ENCODE data around the gene OXTR. TPM values are rescaled to one million over a fixed set of nuclear protein-coding genes. Genes with fewer than 3 reads are reported as not detected.

Gene OXTR
- total and polyA plus RNA-seq, 4 donors: 0.49 to 3.5 (median 1.9) TPM

GRCh38 chr3:8736436-8736835 is 33.0 kb downstream of the OXTR start:
- Histone ChIP-seq H3K27me3 (ENCODE audit: control insufficient read depth in 3 of 3, insufficient read depth in 3 of 3, low read length in 2 of 3) (no peaks in the 10 kb centered on the region), H3K4me1 (ENCODE audit: control insufficient read depth in 5 of 5, insufficient read depth in 5 of 5, low read length in 5 of 5) (peaks cover 0 to 18% (median 4%) of the 10 kb centered on the region in 5 donors), H3K4me3 (no peak overlapping the region), H3K9me3 (ENCODE audit: control insufficient read depth in 4 of 4, insufficient read depth in 3 of 4, low read length in 3 of 4) (no peaks in the 10 kb centered on the region), H3K36me3 (ENCODE audit: control insufficient read depth in 4 of 4, insufficient read depth in 4 of 4, low read length in 4 of 4) (no peaks in the 10 kb centered on the region), H3K9ac (ENCODE audit: insufficient read depth in 1 of 2, low read length in 2 of 2) (no peak overlapping the region), H3K27ac (ENCODE audit: low read depth in 1 of 2, low read length in 1 of 2) (no peak overlapping the region)
- TF ChIP-seq, protein P1, sequence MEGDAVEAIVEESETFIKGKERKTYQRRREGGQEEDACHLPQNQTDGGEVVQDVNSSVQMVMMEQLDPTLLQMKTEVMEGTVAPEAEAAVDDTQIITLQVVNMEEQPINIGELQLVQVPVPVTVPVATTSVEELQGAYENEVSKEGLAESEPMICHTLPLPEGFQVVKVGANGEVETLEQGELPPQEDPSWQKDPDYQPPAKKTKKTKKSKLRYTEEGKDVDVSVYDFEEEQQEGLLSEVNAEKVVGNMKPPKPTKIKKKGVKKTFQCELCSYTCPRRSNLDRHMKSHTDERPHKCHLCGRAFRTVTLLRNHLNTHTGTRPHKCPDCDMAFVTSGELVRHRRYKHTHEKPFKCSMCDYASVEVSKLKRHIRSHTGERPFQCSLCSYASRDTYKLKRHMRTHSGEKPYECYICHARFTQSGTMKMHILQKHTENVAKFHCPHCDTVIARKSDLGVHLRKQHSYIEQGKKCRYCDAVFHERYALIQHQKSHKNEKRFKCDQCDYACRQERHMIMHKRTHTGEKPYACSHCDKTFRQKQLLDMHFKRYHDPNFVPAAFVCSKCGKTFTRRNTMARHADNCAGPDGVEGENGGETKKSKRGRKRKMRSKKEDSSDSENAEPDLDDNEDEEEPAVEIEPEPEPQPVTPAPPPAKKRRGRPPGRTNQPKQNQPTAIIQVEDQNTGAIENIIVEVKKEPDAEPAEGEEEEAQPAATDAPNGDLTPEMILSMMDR (IDR thresholded peaks at IDR 0.05; ENCODE audit: control extremely low read depth, extremely low read depth): no peak
- ATAC-seq (ENCODE audit: insufficient read depth, low FRiP score): no peak
- no peak for DNase-seq
- WGBS, 2 donors: 88 to 90% methylated on average over 11 of the region's 11 CpGs

DNA sequence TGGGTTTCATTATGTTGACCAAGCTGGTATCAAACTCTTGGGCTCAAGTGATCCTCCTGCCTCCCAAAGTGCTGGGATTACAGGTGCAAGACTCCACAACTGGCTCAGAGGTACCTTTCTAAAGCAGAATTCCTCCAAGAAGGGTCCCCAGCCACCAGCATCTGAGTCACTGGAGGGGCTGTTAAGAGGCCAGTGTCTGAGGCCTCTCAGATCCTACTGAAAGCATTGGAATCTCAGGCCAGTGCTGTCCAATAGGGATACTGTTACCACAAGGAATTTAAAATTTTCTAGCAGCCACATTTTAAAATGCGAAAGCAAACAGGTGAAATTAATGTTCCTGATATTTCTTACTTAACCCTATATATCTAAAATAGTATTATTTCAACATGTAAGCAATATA is 34.5 kb downstream of the OXTR start:
- Histone ChIP-seq H3K4me1 (ENCODE audit: control insufficient read depth in 5 of 5, insufficient read depth in 5 of 5, low read length in 5 of 5) (peaks cover 0 to 31% (median 4%) of the 10 kb centered on the region in 5 donors), H3K9ac (ENCODE audit: insufficient read depth in 1 of 2, low read length in 2 of 2) (no peak overlapping the region), H3K27ac (ENCODE audit: low read depth in 1 of 2, low read length in 1 of 2) (peak overlapping the region in 1 of 2 donors; percentile 70), H3K4me3 (no peak overlapping the region), H3K36me3 (ENCODE audit: control insufficient read depth in 4 of 4, insufficient read depth in 4 of 4, low read length in 4 of 4) (no peaks in the 10 kb centered on the region), H3K9me3 (ENCODE audit: control insufficient read depth in 4 of 4, insufficient read depth in 3 of 4, low read length in 3 of 4) (no peaks in the 10 kb centered on the region), H3K27me3 (ENCODE audit: control insufficient read depth in 3 of 3, insufficient read depth in 3 of 3, low read length in 2 of 3) (no peaks in the 10 kb centered on the region)
- DNase-seq (no peak), ATAC-seq (ENCODE audit: insufficient read depth, low FRiP score) (no peak)
- WGBS, 2 donors: 93 to 97% methylated on average over 1 of the region's 1 CpG
- TF ChIP-seq, protein P1 (IDR thresholded peaks at IDR 0.05; ENCODE audit: control extremely low read depth, extremely low read depth): no peak

DNA sequence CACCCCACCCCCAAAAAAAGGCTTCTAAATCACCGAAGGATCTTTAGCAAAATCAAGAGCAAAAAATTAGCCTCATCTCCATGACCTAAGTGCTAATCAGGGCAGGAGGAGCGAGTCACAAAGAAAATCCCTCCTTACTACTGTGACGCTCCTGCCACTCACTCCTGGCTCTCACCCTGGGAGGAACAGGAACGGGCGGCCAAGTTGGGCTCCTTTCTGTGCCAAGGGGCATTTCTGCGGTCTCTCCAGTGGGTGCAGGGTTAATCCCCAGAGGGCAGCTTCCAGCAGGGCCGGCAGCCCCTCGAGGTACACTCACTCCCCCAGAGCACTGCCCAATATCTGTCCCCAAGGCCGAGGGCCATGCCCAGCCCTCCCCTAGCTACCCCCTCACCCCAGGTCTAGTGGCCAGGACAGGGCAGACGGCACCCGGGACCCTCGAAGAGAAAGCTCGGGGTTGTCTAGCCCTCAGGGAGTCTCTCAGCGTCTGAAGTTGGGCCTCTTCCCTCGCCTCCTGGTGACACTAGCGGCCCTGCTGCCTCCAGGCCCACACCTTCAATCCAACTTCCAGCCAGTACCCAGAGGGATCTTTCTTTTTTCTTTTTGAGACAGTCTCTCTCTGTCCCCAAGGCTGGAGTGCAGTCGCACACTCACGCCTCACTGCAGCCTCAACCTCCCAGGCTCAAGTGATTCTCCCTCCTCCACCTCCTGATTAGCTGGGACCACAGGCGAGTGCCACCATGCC is 35.1 kb downstream of the OXTR start:
- no peaks in the 10 kb centered on the region for H3K9me3 ChIP-seq (ENCODE audit: control insufficient read depth in 4 of 4, insufficient read depth in 3 of 4, low read length in 3 of 4)
- no peaks in the 10 kb centered on the region for H3K27me3 ChIP-seq (ENCODE audit: control insufficient read depth in 3 of 3, insufficient read depth in 3 of 3, low read length in 2 of 3)
- peak overlapping the region in 1 of 2 donors; percentile 70 for H3K27ac ChIP-seq (ENCODE audit: low read depth in 1 of 2, low read length in 1 of 2)
- no peak for ATAC-seq (ENCODE audit: insufficient read depth, low FRiP score)
- H3K4me3 ChIP-seq: no peak overlapping the region
- H3K4me1 ChIP-seq (ENCODE audit: control insufficient read depth in 5 of 5, insufficient read depth in 5 of 5, low read length in 5 of 5): peaks cover 0 to 32% (median 4%) of the 10 kb centered on the region in 5 donors
- no peak for DNase-seq
- no peak overlapping the region for H3K9ac ChIP-seq (ENCODE audit: insufficient read depth in 1 of 2, low read length in 2 of 2)
- H3K36me3 ChIP-seq (ENCODE audit: control insufficient read depth in 4 of 4, insufficient read depth in 4 of 4, low read length in 4 of 4): no peaks in the 10 kb centered on the region
- TF ChIP-seq, protein P1 (IDR thresholded peaks at IDR 0.05; ENCODE audit: control extremely low read depth, extremely low read depth): no peak
- WGBS, 2 donors: 90% methylated on average over 19 of the region's 19 CpGs

Measured in lung (tissue), 12 donors.